Osteoblast (primary cell): ENCODE data around the gene CUEDC2. TPM values are rescaled to one million over a fixed set of nuclear protein-coding genes. Genes with fewer than 3 reads are reported as not detected.
A peak's percentile ranks its signal among the peaks of the same experiment; 100 is the strongest.
"Not testable (repeated sequence)": the region's sequence is repeated elsewhere in the genome, so short reads cannot be mapped to it uniquely, and the experiment has no call there.

ENCODE experiments used
- DNase-seq: peaks from one replicate; pipeline ENCODE4 v3.0.0; 2011; ENCODE audit warnings: low spot score, mixed read lengths; ENCODE audit not compliant: insufficient read length; ENCODE audit errors: missing footprints
- H2AFZ ChIP-seq: 2 replicates; pipeline ENCODE4 v1.6.0; 2011; ENCODE audit warnings: mild to moderate bottlenecking, low read length
- H3K27ac ChIP-seq: 2 replicates; pipeline ENCODE4 v1.5.1; 2011; ENCODE audit warnings: mild to moderate bottlenecking, low read depth, low read length, moderate library complexity
- H3K27me3 ChIP-seq: 2 replicates; pipeline ENCODE4 v1.6.0; 2012; ENCODE audit warnings: mild to moderate bottlenecking, control low read depth, inconsistent platforms, low read length, moderate library complexity; ENCODE audit not compliant: insufficient read depth
- H3K36me3 ChIP-seq: 2 replicates; pipeline ENCODE4 v1.5.1; 2011; ENCODE audit warnings: mild to moderate bottlenecking, low read length, control low read depth, moderate library complexity; ENCODE audit not compliant: insufficient read depth
- H3K4me1 ChIP-seq: 2 replicates; pipeline ENCODE4 v1.5.1; 2011; ENCODE audit warnings: mild to moderate bottlenecking, low read length, control low read depth, moderate library complexity; ENCODE audit not compliant: insufficient read depth
- H3K4me2 ChIP-seq: 2 replicates; pipeline ENCODE4 v1.6.0; 2011; ENCODE audit warnings: mild to moderate bottlenecking, low read length; ENCODE audit not compliant: insufficient read depth
- H3K4me3 ChIP-seq: fragments of 200-600 bp; sonication (generic); 3 replicates; pipeline ENCODE4 v1.5.1; 2012; ENCODE audit warnings: mild to moderate bottlenecking, low read length, inconsistent platforms; ENCODE audit not compliant: insufficient read depth
- H3K79me2 ChIP-seq: 2 replicates; pipeline ENCODE4 v1.6.0; 2012; ENCODE audit warnings: mild to moderate bottlenecking, low read length, control low read depth, inconsistent platforms; ENCODE audit not compliant: insufficient read depth
- H3K9me3 ChIP-seq: 2 replicates; pipeline ENCODE4 v1.5.1; 2011; ENCODE audit warnings: low read depth, low read length, control low read depth
- H4K20me1 ChIP-seq: 2 replicates; pipeline ENCODE4 v1.6.0; 2012; ENCODE audit warnings: mild to moderate bottlenecking, low read length, control low read depth; ENCODE audit not compliant: insufficient read depth
- CTCF ChIP-seq: IDR thresholded peaks from 2 replicates; pipeline ENCODE4 v1.5.1; 2011; ENCODE audit warnings: mild to moderate bottlenecking, low read depth, low read length, moderate library complexity; ENCODE audit errors: extremely low read depth
- total RNA-seq: library from RNA; depleted of rRNA; stranded (reverse); fragments of >200 nt; gene quantifications from 2 replicates; pipeline ENCODE4 v1.2.3, GENCODE V29; 2012

The CUEDC2 gene
- total RNA-seq, 1 donor, result 46.7 TPM

GRCh38 chr10:102460836-102461186 is 28.4 kb upstream of the CUEDC2 start:
- Histone ChIP-seq H3K9me3 (no peaks in the 10 kb centered on the region), H2AFZ (peak overlapping the region; percentile 88), H3K36me3 (no peaks in the 10 kb centered on the region), H3K27ac (no peak overlapping the region), H3K79me2 (no peaks in the 10 kb centered on the region), H3K4me2 (peak overlapping the region; percentile 75), H3K27me3 (peaks cover 18% of the 10 kb centered on the region), H4K20me1 (no peaks in the 10 kb centered on the region), H3K4me1 (peaks cover 16% of the 10 kb centered on the region), H3K4me3 (peak overlapping the region; percentile 73)
- TF ChIP-seq CTCF, result no peak
- no peak for DNase-seq

- no peak overlapping the region for H3K4me2 ChIP-seq
- no peak overlapping the region for H2AFZ ChIP-seq
Measured at GRCh38 chr10:102458656-102459055, 26.3 kb upstream of the CUEDC2 start.

GRCh38 chr10:102457591-102458150 is 25.3 kb upstream of the CUEDC2 start:
- no peak overlapping the region for H2AFZ ChIP-seq
- H3K4me2 ChIP-seq, result no peak overlapping the region
- H3K27ac ChIP-seq, result no peak overlapping the region
- no peaks in the 10 kb centered on the region for H4K20me1 ChIP-seq
- DNase-seq, result no peak
- H3K4me3 ChIP-seq, result no peak overlapping the region
- H3K9me3 ChIP-seq, result no peaks in the 10 kb centered on the region
- peaks cover 9% of the 10 kb centered on the region for H3K27me3 ChIP-seq
- no peak for TF ChIP-seq CTCF
- no peaks in the 10 kb centered on the region for H3K79me2 ChIP-seq
- H3K36me3 ChIP-seq, result no peaks in the 10 kb centered on the region
- H3K4me1 ChIP-seq, result peaks cover 38% of the 10 kb centered on the region

More at GRCh38 chr10:102458656-102459055, 26.3 kb upstream of the CUEDC2 start:
- peaks cover 15% of the 10 kb centered on the region for H3K27me3 ChIP-seq
- TF ChIP-seq CTCF, result no peak
- peaks cover 28% of the 10 kb centered on the region for H3K4me1 ChIP-seq
- no peak for DNase-seq
- no peaks in the 10 kb centered on the region for H3K9me3 ChIP-seq
- H3K36me3 ChIP-seq, result no peaks in the 10 kb centered on the region
- no peak overlapping the region for H3K27ac ChIP-seq
- H3K79me2 ChIP-seq, result no peaks in the 10 kb centered on the region
- no peaks in the 10 kb centered on the region for H4K20me1 ChIP-seq
- no peak overlapping the region for H3K4me3 ChIP-seq

- Histone ChIP-seq H3K4me3 (no peak overlapping the region), H3K27me3 (no peaks in the 10 kb centered on the region), H3K9me3 (no peaks in the 10 kb centered on the region), H3K4me1 (peaks cover 34% of the 10 kb centered on the region), H2AFZ (peak overlapping the region; percentile 87), H3K79me2 (no peaks in the 10 kb centered on the region), H3K27ac (peak overlapping the region; percentile 87), H4K20me1 (no peaks in the 10 kb centered on the region), H3K36me3 (no peaks in the 10 kb centered on the region), H3K4me2 (peak overlapping the region; percentile 25)
- peak; percentile 95 for DNase-seq
- TF ChIP-seq CTCF, result no peak
Measured at GRCh38 chr10:102455893-102456471, 23.6 kb upstream of the CUEDC2 start.

GRCh38 chr10:102454662-102455487 is 22.5 kb upstream of the CUEDC2 start:
- H3K9me3 ChIP-seq, H3K4me2 ChIP-seq, H3K79me2 ChIP-seq, DNase-seq, H3K27me3 ChIP-seq, H3K36me3 ChIP-seq, H2AFZ ChIP-seq, H3K4me3 ChIP-seq, H4K20me1 ChIP-seq: not testable (repeated sequence)
- peaks cover 34% of the 10 kb centered on the region for H3K4me1 ChIP-seq
- peak overlapping the region; percentile 87 for H3K27ac ChIP-seq
